Endodermal cell (in vitro differentiated cells): Measurements from ENCODE around the gene RPH3AL. TPM values are rescaled to one million over a fixed set of nuclear protein-coding genes. Genes with fewer than 3 reads are reported as not detected.

Experiments used
- DNase-seq: peaks from one replicate; pipeline ENCODE4 v3.0.0-alpha.2; 2017
- H3K27ac ChIP-seq: 2 replicates; pipeline ENCODE4 v1.5.1; 2013; ENCODE audit warnings: mild to moderate bottlenecking, low read depth, low read length, moderate library complexity
- H3K27me3 ChIP-seq: 2 replicates; pipeline ENCODE4 v1.6.1; 2013; ENCODE audit warnings: mild to moderate bottlenecking, low read length, moderate library complexity; ENCODE audit not compliant: insufficient read depth, control insufficient read depth, poor library complexity, severe bottlenecking
- H3K36me3 ChIP-seq: 2 replicates; pipeline ENCODE4 v1.7.0; 2013; ENCODE audit warnings: mild to moderate bottlenecking, low read length, moderate library complexity; ENCODE audit not compliant: control insufficient read depth, insufficient read depth
- H3K4me1 ChIP-seq: one replicate; pipeline ENCODE4 v1.7.0; 2013; ENCODE audit warnings: low read length; ENCODE audit not compliant: control insufficient read depth, insufficient read depth
- H3K4me3 ChIP-seq: 2 replicates; pipeline ENCODE4 v1.5.1; 2013; ENCODE audit warnings: mild to moderate bottlenecking, low read length, moderate library complexity
- H3K9ac ChIP-seq: 2 replicates; pipeline ENCODE4 v1.6.1; 2013; ENCODE audit warnings: mild to moderate bottlenecking, low read length, moderate library complexity; ENCODE audit not compliant: poor library complexity, severe bottlenecking; ENCODE audit errors: extremely low read depth
- H3K9me3 ChIP-seq: 2 replicates; pipeline ENCODE4 v1.6.1; 2013; ENCODE audit warnings: mild to moderate bottlenecking, low read length, moderate library complexity; ENCODE audit not compliant: control insufficient read depth
- H3K27ac Mint-ChIP-seq: 2 replicates; pipeline ENCODE4 v1.8.0; 2020; ENCODE audit warnings: mixed read lengths
- H3K27me3 Mint-ChIP-seq: 2 replicates; pipeline ENCODE4 v1.8.0; 2021; ENCODE audit warnings: mild to moderate bottlenecking, mixed read lengths; ENCODE audit not compliant: insufficient read depth
- H3K36me3 Mint-ChIP-seq: 2 replicates; pipeline ENCODE4 v1.8.0; 2020; ENCODE audit warnings: low read depth, mixed read lengths
- H3K4me1 Mint-ChIP-seq: 2 replicates; pipeline ENCODE4 v1.8.0; 2020; ENCODE audit warnings: mixed read lengths
- H3K4me3 Mint-ChIP-seq: 2 replicates; pipeline ENCODE4 v1.8.0; 2020; ENCODE audit warnings: mild to moderate bottlenecking, moderate library complexity, mixed read lengths
- H3K9me3 Mint-ChIP-seq: 2 replicates; pipeline ENCODE4 v1.8.0; 2020; ENCODE audit warnings: mild to moderate bottlenecking, mixed read lengths
- WGBS, 2 experiments: methylation state at CpG; one replicate each; pipeline versions ENCODE4 v1.1.5 to v1.1.7; 2013; ENCODE audit warnings: missing lambda C conversion rate in 2 of 2, mixed read lengths in 1 of 2; ENCODE audit not compliant: insufficient coverage in 1 of 2, insufficient read length in 1 of 2; 5-methylcytosine and 5-hydroxymethylcytosine counted together
- total RNA-seq, 2 donors: library from RNA; stranded (reverse); fragmentation: NEBNext Ultra II Directional in 1 of 2; extraction: Animal tissue kit (Norgen Biotek cat#: 25700) in 1 of 2; gene quantifications; 2 replicates in 1 of 2; 3 replicates in 1 of 2; pipeline ENCODE4 v1.2.1, GENCODE V29; 2021
- TF ChIP-seq, protein P1 (sequence below): fragments of 200-600 bp; sonication (generic); conservative IDR thresholded peaks from 2 replicates; pipeline ENCODE4 v1.5.0; 2021; ENCODE audit warnings: antibody characterized with exemption, mild to moderate bottlenecking

RPH3AL gene
- total RNA-seq, 2 donors from 2014 or later: 14.7 to 16.9 TPM

DNA sequence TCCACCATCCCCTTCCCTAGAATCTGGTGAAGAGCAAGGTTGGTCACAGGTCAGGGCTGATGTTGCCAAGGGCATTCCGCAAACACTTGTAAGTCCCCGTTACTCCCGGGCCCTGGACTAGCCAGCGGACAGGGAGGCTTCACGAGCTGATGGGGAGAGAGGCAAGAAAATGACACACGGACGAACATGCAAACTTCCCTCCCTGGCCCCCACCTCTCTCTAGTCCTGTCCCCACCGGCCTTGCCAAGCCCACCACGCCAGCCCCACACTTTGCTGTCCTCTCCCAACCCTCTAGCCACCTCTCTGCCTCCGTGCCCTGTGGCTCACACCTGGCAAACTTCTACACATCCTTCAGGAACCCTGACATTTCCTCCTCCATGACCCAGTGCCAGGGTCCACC, 54.8 kb downstream of the RPH3AL start:
- Mint-ChIP-seq H3K36me3 (no peaks in the 10 kb centered on the region), H3K27ac (peak overlapping the region; percentile 30), H3K4me3 (no peak overlapping the region), H3K27me3 (peaks cover 5% of the 10 kb centered on the region), H3K9me3 (no peaks in the 10 kb centered on the region), H3K4me1 (no peaks in the 10 kb centered on the region)
- DNase-seq: no peak
- Histone ChIP-seq H3K4me1 (no peaks in the 10 kb centered on the region), H3K9me3 (no peaks in the 10 kb centered on the region), H3K36me3 (no peaks in the 10 kb centered on the region), H3K9ac (no peak overlapping the region), H3K27me3 (peaks cover 5% of the 10 kb centered on the region), H3K4me3 (no peak overlapping the region), H3K27ac (no peak overlapping the region)
- TF ChIP-seq, protein P1, sequence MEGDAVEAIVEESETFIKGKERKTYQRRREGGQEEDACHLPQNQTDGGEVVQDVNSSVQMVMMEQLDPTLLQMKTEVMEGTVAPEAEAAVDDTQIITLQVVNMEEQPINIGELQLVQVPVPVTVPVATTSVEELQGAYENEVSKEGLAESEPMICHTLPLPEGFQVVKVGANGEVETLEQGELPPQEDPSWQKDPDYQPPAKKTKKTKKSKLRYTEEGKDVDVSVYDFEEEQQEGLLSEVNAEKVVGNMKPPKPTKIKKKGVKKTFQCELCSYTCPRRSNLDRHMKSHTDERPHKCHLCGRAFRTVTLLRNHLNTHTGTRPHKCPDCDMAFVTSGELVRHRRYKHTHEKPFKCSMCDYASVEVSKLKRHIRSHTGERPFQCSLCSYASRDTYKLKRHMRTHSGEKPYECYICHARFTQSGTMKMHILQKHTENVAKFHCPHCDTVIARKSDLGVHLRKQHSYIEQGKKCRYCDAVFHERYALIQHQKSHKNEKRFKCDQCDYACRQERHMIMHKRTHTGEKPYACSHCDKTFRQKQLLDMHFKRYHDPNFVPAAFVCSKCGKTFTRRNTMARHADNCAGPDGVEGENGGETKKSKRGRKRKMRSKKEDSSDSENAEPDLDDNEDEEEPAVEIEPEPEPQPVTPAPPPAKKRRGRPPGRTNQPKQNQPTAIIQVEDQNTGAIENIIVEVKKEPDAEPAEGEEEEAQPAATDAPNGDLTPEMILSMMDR: no peak
- 80 to 85% methylated on average over 3 to 10 of the region's 10 CpGs for whole genome bisulfite sequencing, 2 experiments

DNA sequence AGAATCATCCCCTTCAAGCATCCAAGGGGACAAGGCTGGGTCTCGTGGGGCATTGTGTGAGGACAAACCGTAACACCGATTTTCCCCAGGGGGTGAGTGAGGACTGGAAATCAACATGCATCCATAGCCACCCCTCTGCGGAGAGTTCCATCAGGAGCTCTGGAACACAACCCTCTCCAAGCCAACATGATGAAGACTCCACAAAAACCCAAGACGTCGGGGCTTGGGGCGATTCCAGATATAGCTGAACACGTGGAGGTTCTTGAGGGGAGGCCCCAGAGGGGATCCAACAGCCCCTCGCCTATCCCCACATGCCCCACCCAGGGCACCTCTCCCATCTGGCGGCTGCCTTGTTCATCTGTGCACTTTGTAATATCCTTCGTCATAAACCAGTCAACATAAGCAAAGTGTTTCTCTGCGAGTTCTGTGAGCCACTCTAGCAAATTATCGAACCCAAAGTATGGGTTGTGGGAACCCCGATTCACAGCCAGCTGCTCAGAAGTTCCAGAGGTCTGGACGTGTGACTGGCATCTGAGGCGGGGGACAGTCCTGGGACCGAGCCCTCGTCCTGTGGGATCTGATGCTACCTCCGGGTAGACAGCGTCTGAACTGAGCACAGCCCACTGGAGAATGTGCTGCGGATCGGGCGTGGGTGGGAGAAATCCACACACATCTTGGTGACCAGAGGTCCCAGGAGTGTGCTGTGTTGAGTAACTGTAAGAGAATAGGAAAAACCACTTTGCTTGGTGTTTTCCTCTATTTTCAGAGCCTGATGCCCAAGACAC, 55.5 kb downstream of the RPH3AL start:
- no peak for DNase-seq
- no peak overlapping the region for H3K27ac ChIP-seq
- Mint-ChIP-seq H3K27ac (no peak overlapping the region), H3K4me3 (no peak overlapping the region), H3K9me3 (no peaks in the 10 kb centered on the region), H3K36me3 (no peaks in the 10 kb centered on the region), H3K4me1 (no peaks in the 10 kb centered on the region), H3K27me3 (peaks cover 5% of the 10 kb centered on the region)
- H3K9me3 ChIP-seq: no peaks in the 10 kb centered on the region
- H3K27me3 ChIP-seq: no peaks in the 10 kb centered on the region
- H3K9ac ChIP-seq: no peak overlapping the region
- TF ChIP-seq, protein P1: no peak
- H3K4me1 ChIP-seq: no peaks in the 10 kb centered on the region
- H3K4me3 ChIP-seq: no peak overlapping the region
- no peaks in the 10 kb centered on the region for H3K36me3 ChIP-seq
- 91 to 97% methylated on average over 19 to 23 of the region's 23 CpGs for WGBS, 2 experiments

GRCh38 chr17:296379-296778, 56.2 kb downstream of the RPH3AL start:
- Histone ChIP-seq H3K4me3 (no peak overlapping the region), H3K27me3 (no peaks in the 10 kb centered on the region), H3K9ac (no peak overlapping the region), H3K4me1 (no peaks in the 10 kb centered on the region), H3K9me3 (no peaks in the 10 kb centered on the region), H3K27ac (no peak overlapping the region), H3K36me3 (no peaks in the 10 kb centered on the region)
- H3K4me3 Mint-ChIP-seq: no peak overlapping the region
- H3K9me3 Mint-ChIP-seq: no peaks in the 10 kb centered on the region
- H3K27me3 Mint-ChIP-seq: peaks cover 5% of the 10 kb centered on the region
- H3K36me3 Mint-ChIP-seq: no peaks in the 10 kb centered on the region
- TF ChIP-seq, protein P1: no peak
- WGBS, 2 experiments: 83 to 88% methylated on average over 9 to 15 of the region's 15 CpGs
- no peaks in the 10 kb centered on the region for H3K4me1 Mint-ChIP-seq
- H3K27ac Mint-ChIP-seq: no peak overlapping the region
- no peak for DNase-seq
